B cell (primary cell): ENCODE data around the gene TANC1. TPM values are rescaled to one million over a fixed set of nuclear protein-coding genes. Genes with fewer than 3 reads are reported as not detected.

Experiments
- ATAC-seq: fragments of 200-7000 bp; cut with Tn5 transposase; one replicate; pipeline ENCODE4 v1.10.0; 2021; ENCODE audit warnings: low read depth, mild to moderate bottlenecking, moderate number of reproducible peaks, moderate library complexity
- CTCF ChIA-PET: fragments of 350-600 bp; sonication (Branson Sonifier 250); formaldehyde crosslinking; loops from one replicate; lab custom pipeline; 2021; ENCODE audit warnings: antibody characterized with exemption, inconsistent platforms; lab: Charles Lee
- POLR2A ChIA-PET: fragments of 350-600 bp; sonication (Branson Sonifier 250); formaldehyde crosslinking; loops from one replicate; lab custom pipeline; 2021; ENCODE audit warnings: antibody characterized with exemption; lab: Charles Lee
- DNase-seq: peaks from one replicate; pipeline ENCODE4 v3.0.0; 2013
- H2AFZ ChIP-seq: 2 replicates; pipeline ENCODE4 v1.6.1; 2012; ENCODE audit warnings: mild to moderate bottlenecking, low read depth, low read length; ENCODE audit not compliant: insufficient read depth, poor library complexity, severe bottlenecking
- H3K27ac ChIP-seq, 2 donors: 1 replicate in 1 of 2; 2 replicates in 1 of 2; pipeline ENCODE4 v1.5.1; 2012 to 2013; ENCODE audit warnings: low read length in 2 of 2, mild to moderate bottlenecking in 2 of 2, moderate library complexity in 1 of 2
- H3K27me3 ChIP-seq, 4 experiments: fragments of 200-600 bp in 1 of 4; sonication (generic) in 1 of 4; replicated peaks in 1 of 4; 1 replicate in 2 of 4; 2 replicates in 2 of 4; pipeline versions ENCODE4 v1.6.1 to v1.7.0; 2013 to 2016; ENCODE audit warnings: low read length in 3 of 4, mild to moderate bottlenecking in 2 of 4, mixed read lengths in 1 of 4, moderate library complexity in 1 of 4; ENCODE audit not compliant: insufficient read depth in 4 of 4, control insufficient read depth in 3 of 4; ENCODE audit errors: control extremely low read depth in 1 of 4
- H3K36me3 ChIP-seq, 2 experiments: replicated peaks in 1 of 2; 1 replicate in 1 of 2; 2 replicates in 1 of 2; pipeline versions ENCODE4 v1.6.1 to v1.7.1; 2013; ENCODE audit warnings: low read length in 1 of 2; ENCODE audit not compliant: insufficient read depth in 2 of 2, control insufficient read depth in 1 of 2; ENCODE audit errors: control extremely low read depth in 1 of 2, extremely low read depth in 1 of 2
- H3K4me1 ChIP-seq, 2 donors: fragments of 200-600 bp in 1 of 2; sonication (generic) in 1 of 2; 1 replicate in 1 of 2; 2 replicates in 1 of 2; pipeline versions ENCODE4 v1.5.1 to v1.6.1; 2013 to 2017; ENCODE audit warnings: low read length in 2 of 2; ENCODE audit not compliant: control insufficient read depth in 2 of 2, insufficient read depth in 2 of 2
- H3K4me2 ChIP-seq: replicated peaks from 2 replicates; pipeline ENCODE3; 2012; ENCODE audit warnings: mild to moderate bottlenecking, low read depth, low read length; ENCODE audit not compliant: poor library complexity, severe bottlenecking
- H3K4me3 ChIP-seq, 5 experiments: fragments of 200-600 bp in 1 of 5; sonication (generic) in 1 of 5; 1 replicate in 3 of 5; 2 replicates in 2 of 5; pipeline versions ENCODE4 v1.5.1 to v1.7.0; 2011 to 2016; ENCODE audit warnings: low read length in 4 of 5, mild to moderate bottlenecking in 4 of 5, low read depth in 2 of 5, control low read depth in 1 of 5, moderate library complexity in 1 of 5; ENCODE audit not compliant: insufficient read depth in 1 of 5; ENCODE audit errors: control extremely low read depth in 1 of 5, extremely low read depth in 1 of 5
- H3K79me2 ChIP-seq: fragments of 200-600 bp; sonication (generic); one replicate; pipeline ENCODE4 v1.6.0; 2016; ENCODE audit warnings: low read length; ENCODE audit not compliant: control insufficient read depth, insufficient read depth
- H3K9ac ChIP-seq: fragments of 200-600 bp; sonication (generic); 2 replicates; pipeline ENCODE4 v1.6.1; 2017; ENCODE audit warnings: mild to moderate bottlenecking, low read length, moderate library complexity
- H3K9me3 ChIP-seq, 3 donors: one replicate each; pipeline versions ENCODE4 v1.6.1 to v1.7.1; 2013; ENCODE audit warnings: low read length in 2 of 3; ENCODE audit not compliant: control insufficient read depth in 2 of 3, insufficient read depth in 1 of 3; ENCODE audit errors: control extremely low read depth in 1 of 3
- H4K20me1 ChIP-seq: 2 replicates; pipeline ENCODE4 v1.6.0; 2012; ENCODE audit warnings: mild to moderate bottlenecking, low read length; ENCODE audit not compliant: insufficient read depth, control insufficient read depth, poor library complexity, severe bottlenecking
- H3K27ac Mint-ChIP-seq: one replicate; pipeline ENCODE4 v1.8.0; 2021; ENCODE audit warnings: mixed read lengths
- H3K27me3 Mint-ChIP-seq: one replicate; pipeline ENCODE4 v1.8.0; 2021; ENCODE audit warnings: mixed read lengths
- H3K4me1 Mint-ChIP-seq: one replicate; pipeline ENCODE4 v1.8.0; 2021; ENCODE audit warnings: mixed read lengths
- H3K4me3 Mint-ChIP-seq: one replicate; pipeline ENCODE4 v1.8.0; 2021; ENCODE audit warnings: mixed read lengths
- H3K9me3 Mint-ChIP-seq: one replicate; pipeline ENCODE4 v1.8.0; 2022; ENCODE audit warnings: mixed read lengths; ENCODE audit not compliant: insufficient read depth
- CTCF ChIP-seq: fragments of 200-600 bp; IDR thresholded peaks from one replicate; pipeline ENCODE4 v1.8.0; 2022; ENCODE audit warnings: antibody characterized with exemption, mild to moderate bottlenecking
- EZH2 ChIP-seq: IDR thresholded peaks from 2 replicates; pipeline ENCODE4 v1.6.1; 2012; ENCODE audit warnings: borderline replicate concordance, low read depth, mild to moderate bottlenecking, moderate library complexity, low read length; ENCODE audit not compliant: insufficient read depth, poor library complexity, severe bottlenecking
- WGBS: methylation state at CpG from one replicate; pipeline ENCODE4 v1.1.5; 2013; ENCODE audit warnings: missing lambda C conversion rate; ENCODE audit not compliant: insufficient coverage; 5-methylcytosine and 5-hydroxymethylcytosine counted together
- intact Hi-C: fragments of 100-400 bp; cut with micrococcal nuclease; formaldehyde crosslinking; loops from one replicate; pipeline ENCODE4 v1.10.0; 2022
- polyA plus RNA-seq: library from polyadenylated mRNA; depleted of rRNA; stranded (reverse); fragments of >200 nt; gene quantifications from 2 replicates; pipeline ENCODE4 v1.2.3, GENCODE V29; 2012
- total RNA-seq, 2 donors: library from RNA; stranded (reverse); fragments of 120-200 nt in 1 of 2; gene quantifications; 1 replicate in 1 of 2; 2 replicates in 1 of 2; pipeline versions ENCODE4 v1.2.3 to v1.2.4, GENCODE V29; 2013 to 2022

Gene TANC1
- total and polyA plus RNA-seq, 2 donors (not counting 1 experiment from before 2014, with no cell fraction given) = 0.13 TPM; not detected in 1

DNA sequence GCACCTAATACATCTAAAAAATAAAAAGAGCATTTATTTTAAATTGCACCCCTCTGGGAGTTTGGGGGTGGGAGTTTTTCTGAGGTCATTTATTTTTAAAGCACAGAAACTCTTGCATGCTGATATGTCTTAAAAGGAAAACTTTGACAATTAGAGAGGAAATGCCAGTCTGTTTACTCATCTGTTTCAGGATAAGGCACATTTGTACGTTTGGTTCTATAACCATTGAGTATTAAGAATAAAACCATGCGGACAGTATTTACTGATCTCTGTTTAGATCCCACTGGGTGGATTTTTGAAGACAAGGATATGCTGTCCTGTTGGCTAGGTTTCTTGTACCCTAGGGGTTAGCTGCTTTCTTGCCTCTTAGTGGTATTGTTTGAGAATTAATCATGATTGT, 122.9 kb downstream of the TANC1 start:
- no peaks in the 10 kb centered on the region for H3K9me3 Mint-ChIP-seq
- peaks cover 54% of the 10 kb centered on the region for H3K4me1 Mint-ChIP-seq
- peak overlapping the region; percentile 81 for H3K27ac Mint-ChIP-seq
- CTCF ChIA-PET = interaction anchor here (1.7 kb wide), 1 partner anchor 27 kb away, joined by 5 read pairs; no protein-coding TSS in a partner anchor
- H3K4me3 Mint-ChIP-seq = peak overlapping the region; percentile 75
- peak overlapping the region; percentile 50 for H3K9ac ChIP-seq
- H4K20me1 ChIP-seq = no peaks in the 10 kb centered on the region
- POLR2A ChIA-PET = no interaction called here
- no peaks in the 10 kb centered on the region for H3K36me3 ChIP-seq
- no peaks in the 10 kb centered on the region for H3K79me2 ChIP-seq
- peak overlapping the region in 2 of 5 experiments; percentile 24 to 45 for H3K4me3 ChIP-seq
- no peak for ATAC-seq
- peaks cover 48 to 51% of the 10 kb centered on the region in 2 donors for H3K4me1 ChIP-seq
- peak overlapping the region; percentile 64 for H3K4me2 ChIP-seq
- no peaks in the 10 kb centered on the region for H3K27me3 Mint-ChIP-seq
- H3K27me3 ChIP-seq = no peaks in the 10 kb centered on the region
- peak overlapping the region; percentile 67 for H2AFZ ChIP-seq
- intact Hi-C loops = no loop called here
- no peak for DNase-seq
- 30% methylated on average over 2 of the region's 2 CpGs for WGBS
- peak overlapping the region; percentile 67 to 75 for H3K27ac ChIP-seq
- peaks cover 0 to 13% (median 8%) of the 10 kb centered on the region in 3 donors for H3K9me3 ChIP-seq
- TF ChIP-seq EZH2 (no peak), CTCF (no peak)

DNA sequence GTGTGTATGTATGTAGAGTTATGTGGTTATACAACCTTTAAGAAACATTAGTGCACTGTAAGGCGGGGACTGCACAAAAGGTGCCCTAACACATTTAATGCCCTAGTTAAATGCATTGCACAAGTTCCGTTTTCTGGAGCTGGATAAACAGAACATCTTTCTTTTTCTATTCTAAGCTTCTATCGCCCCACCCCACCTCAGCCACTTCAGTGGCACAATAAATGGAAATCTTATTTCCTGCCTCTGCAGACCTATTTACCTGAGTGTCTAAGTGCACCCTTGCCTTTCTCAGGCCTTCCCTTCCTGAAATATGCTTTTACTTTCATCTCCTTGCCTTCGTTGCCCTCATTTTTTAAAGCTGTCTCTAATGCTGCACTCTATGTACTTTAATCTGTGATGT, 123.5 kb downstream of the TANC1 start:
- H3K27me3 Mint-ChIP-seq = no peaks in the 10 kb centered on the region
- H3K4me2 ChIP-seq = peak overlapping the region; percentile 64
- H4K20me1 ChIP-seq = no peaks in the 10 kb centered on the region
- H3K4me1 ChIP-seq = peaks cover 48 to 51% of the 10 kb centered on the region in 2 donors
- H3K4me1 Mint-ChIP-seq = peaks cover 54% of the 10 kb centered on the region
- ChIA-PET POLR2A (no interaction called here), CTCF (interaction anchor here (1.7 kb wide), 1 partner anchor 27 kb away, joined by 5 read pairs; no protein-coding TSS in a partner anchor)
- intact Hi-C loops = no loop called here
- peak overlapping the region; percentile 67 for H2AFZ ChIP-seq
- ATAC-seq (peak; percentile 62), DNase-seq (peak; percentile 58)
- no peaks in the 10 kb centered on the region for H3K79me2 ChIP-seq
- H3K36me3 ChIP-seq = no peaks in the 10 kb centered on the region
- H3K4me3 ChIP-seq = peak overlapping the region in 2 of 5 experiments; percentile 7 to 45
- 5% methylated on average over 2 of the region's 4 CpGs for WGBS
- H3K27me3 ChIP-seq = no peaks in the 10 kb centered on the region
- H3K9me3 Mint-ChIP-seq = peaks cover 2% of the 10 kb centered on the region
- TF ChIP-seq CTCF (no peak), EZH2 (no peak)
- peak overlapping the region; percentile 75 for H3K4me3 Mint-ChIP-seq
- peak overlapping the region; percentile 29 for H3K9ac ChIP-seq
- peak overlapping the region; percentile 67 to 75 for H3K27ac ChIP-seq
- H3K27ac Mint-ChIP-seq = peak overlapping the region; percentile 81
- peaks cover 0 to 19% (median 13%) of the 10 kb centered on the region in 3 donors for H3K9me3 ChIP-seq
